GM12865 (cell line): ENCODE measurements around the gene PHKA1.

ENCODE experiments used
- DNase-seq: peaks from one replicate; pipeline ENCODE4 v3.0.0; 2010; ENCODE audit warnings: low read depth
- H3K4me3 ChIP-seq: 2 replicates; pipeline ENCODE4 v1.5.1; 2011; ENCODE audit warnings: mild to moderate bottlenecking, low read depth, low read length, control low read depth
- TF ChIP-seq, protein P1 (sequence below): IDR thresholded peaks from 2 replicates; pipeline ENCODE4 v1.5.1; 2011; ENCODE audit warnings: low read length, control low read depth, low read depth, inconsistent platforms; ENCODE audit not compliant: insufficient read depth; ENCODE audit errors: missing control alignments

PHKA1 gene

DNA sequence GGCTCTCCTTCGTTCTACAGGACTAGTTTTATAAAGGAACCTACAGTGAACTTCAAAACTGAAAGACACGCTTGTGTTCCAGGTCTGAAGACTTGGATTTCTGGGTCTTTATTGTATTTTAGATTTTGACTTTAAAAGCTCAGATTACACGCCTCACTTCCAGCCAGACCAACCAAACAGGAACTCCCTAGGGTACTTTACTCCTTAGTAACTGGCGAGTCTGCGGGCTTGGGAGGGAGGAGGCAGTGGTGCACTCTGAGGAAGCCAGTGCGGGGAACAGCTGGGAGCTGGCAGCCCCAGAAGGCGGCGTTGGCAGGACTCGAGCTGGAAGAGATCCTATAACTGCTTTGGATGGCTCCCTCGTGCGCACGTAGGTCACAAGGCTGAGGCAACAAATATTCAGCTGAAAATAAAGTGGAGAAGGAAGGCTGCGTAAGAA, 391 bp upstream of the PHKA1 start:
- H3K4me3 ChIP-seq = no peak overlapping the region
- TF ChIP-seq, protein P1, sequence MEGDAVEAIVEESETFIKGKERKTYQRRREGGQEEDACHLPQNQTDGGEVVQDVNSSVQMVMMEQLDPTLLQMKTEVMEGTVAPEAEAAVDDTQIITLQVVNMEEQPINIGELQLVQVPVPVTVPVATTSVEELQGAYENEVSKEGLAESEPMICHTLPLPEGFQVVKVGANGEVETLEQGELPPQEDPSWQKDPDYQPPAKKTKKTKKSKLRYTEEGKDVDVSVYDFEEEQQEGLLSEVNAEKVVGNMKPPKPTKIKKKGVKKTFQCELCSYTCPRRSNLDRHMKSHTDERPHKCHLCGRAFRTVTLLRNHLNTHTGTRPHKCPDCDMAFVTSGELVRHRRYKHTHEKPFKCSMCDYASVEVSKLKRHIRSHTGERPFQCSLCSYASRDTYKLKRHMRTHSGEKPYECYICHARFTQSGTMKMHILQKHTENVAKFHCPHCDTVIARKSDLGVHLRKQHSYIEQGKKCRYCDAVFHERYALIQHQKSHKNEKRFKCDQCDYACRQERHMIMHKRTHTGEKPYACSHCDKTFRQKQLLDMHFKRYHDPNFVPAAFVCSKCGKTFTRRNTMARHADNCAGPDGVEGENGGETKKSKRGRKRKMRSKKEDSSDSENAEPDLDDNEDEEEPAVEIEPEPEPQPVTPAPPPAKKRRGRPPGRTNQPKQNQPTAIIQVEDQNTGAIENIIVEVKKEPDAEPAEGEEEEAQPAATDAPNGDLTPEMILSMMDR = no peak
- DNase-seq = no peak

DNA sequence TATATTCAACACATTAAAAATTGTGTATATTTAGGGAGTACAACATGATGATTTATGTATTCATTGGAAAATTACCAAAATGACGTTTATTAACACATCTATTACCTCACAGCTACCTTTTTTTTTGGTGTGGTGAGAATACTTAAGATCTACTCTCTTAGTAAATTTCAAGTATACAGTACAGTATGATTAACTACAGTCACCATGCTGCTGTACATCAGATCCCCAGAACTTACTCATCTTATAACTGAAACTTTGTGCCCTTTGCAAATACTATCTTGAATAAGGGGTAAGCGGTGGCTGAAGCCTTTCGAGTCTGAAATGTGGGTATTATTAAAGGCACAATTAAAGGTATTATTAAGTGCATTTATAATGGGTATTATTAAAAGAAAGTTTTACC, 976 bp downstream of the PHKA1 start:
- no peak overlapping the region for H3K4me3 ChIP-seq

DNA sequence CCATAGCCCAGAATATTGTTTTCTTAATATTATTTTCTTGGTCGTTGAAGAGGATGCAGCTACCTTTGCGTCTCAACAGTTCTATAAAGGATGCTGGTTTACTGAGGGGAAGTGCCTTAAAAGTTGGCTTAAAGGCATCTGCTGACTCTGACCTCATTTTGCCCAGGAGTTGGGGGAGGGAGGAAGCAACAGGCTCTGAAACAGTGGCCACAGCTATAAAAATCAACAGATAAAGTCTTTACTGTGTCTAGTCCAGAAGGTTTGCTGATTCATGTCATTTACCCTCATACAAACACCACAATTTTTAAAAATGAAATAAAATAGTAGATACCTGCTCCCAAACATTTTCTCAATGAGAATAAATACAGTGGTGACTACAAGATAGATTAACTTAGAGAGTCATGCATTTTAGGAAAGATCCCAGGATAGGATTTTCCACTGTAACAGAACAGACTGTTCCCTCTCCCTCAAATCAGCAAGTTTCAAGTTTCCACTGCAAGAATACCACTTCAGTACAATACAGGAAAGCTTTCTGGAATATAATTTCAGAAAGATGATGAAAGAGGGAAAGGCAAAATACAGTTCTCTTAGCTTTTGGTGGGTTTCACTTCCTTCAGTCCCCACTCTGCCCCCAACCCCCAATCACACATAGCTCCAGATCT, 1.9 kb downstream of the PHKA1 start:
- TF ChIP-seq, protein P1 = no peak
- no peak for DNase-seq
- no peak overlapping the region for H3K4me3 ChIP-seq

More for the DNA sequence above, 976 bp downstream of the PHKA1 start:
- TF ChIP-seq, protein P1 = no peak
- no peak for DNase-seq

DNA sequence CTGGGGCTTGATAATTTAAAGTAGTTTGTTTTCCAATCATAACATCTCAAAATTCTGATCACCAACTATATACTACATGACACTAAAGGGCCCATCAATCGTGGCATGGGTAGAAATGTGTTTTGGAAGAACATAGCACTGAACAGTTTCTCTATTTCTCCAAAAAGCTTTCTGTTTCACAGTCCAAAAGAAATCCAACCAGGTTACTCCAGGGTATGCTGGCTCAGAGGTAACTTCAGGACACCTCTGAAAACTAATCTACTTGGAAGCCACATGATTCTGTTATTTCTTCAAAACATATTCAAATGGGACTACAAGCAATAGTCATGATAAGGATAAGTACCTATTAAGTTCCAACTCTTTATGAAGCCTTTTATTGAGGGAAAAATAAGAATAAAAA, 8.3 kb downstream of the PHKA1 start:
- TF ChIP-seq, protein P1 = no peak
- DNase-seq = no peak
- H3K4me3 ChIP-seq = no peak overlapping the region

DNA sequence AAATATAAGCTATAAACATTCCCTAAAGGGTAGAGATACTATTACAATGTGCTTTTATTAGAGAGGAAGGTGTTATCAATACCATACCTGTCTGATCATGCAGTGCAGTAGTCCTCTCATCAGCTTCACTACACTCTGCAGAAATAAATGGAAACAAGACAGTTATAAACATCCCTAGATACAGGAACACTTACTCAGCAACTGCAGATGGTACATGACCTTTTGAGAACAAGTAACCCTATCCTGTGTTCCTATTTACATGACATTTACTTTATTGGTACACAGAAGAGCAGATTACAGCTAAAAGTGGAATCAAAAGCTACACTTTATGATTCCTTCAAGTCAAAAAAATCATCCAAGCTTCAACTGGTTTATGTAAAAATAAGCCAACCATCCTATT, 9.0 kb downstream of the PHKA1 start:
- no peak for DNase-seq
- TF ChIP-seq, protein P1 = no peak
- no peak overlapping the region for H3K4me3 ChIP-seq

DNA sequence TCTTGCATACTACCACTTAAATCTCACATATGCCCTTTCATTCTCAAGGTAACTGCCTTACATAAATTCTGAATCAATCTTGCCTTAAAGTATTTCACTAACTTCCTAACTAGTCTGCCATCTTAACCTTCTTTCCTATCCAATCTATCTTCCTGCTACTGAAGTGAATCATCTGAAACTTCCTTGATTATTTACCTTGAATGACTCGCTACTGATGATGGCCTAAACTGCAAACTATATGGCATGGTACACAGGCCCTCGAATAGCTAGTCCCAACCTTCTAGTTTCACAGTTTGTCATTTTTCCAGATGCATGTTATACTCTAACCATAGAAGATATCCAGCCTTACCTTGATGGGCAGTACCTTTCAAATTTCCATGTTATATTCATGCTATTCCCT, 19.9 kb downstream of the PHKA1 start:
- H3K4me3 ChIP-seq = no peak overlapping the region
- DNase-seq = no peak
- TF ChIP-seq, protein P1 = no peak

DNA sequence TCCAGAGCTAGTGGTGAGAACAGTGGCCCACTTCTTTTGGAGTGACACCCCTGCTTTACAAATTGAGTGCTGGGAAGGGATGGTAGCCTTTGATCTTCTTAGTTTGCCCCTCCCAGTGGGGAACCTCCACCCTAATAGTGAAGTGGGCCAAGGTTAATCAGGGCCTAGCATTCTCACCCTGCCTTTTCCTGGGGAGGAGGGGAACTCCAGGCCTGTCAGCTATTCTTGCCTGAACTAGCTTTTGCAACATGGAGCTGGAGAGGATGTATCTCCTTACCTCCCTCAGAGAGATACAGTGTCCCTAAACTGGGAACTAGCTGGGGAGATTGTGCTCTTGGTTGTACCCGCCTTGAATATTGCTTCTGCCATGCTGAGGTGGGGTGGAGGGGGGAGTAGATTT, 20.6 kb downstream of the PHKA1 start:
- no peak for DNase-seq
- H3K4me3 ChIP-seq = no peak overlapping the region
- TF ChIP-seq, protein P1 = no peak
